Measurements from ENCODE around the gene GDPD5. TPM values are rescaled to one million over a fixed set of nuclear protein-coding genes. Genes with fewer than 3 reads are reported as not detected.

The GDPD5 gene
- total RNA-seq, 1 donor from 2014 or later: 2.1 TPM

DNA sequence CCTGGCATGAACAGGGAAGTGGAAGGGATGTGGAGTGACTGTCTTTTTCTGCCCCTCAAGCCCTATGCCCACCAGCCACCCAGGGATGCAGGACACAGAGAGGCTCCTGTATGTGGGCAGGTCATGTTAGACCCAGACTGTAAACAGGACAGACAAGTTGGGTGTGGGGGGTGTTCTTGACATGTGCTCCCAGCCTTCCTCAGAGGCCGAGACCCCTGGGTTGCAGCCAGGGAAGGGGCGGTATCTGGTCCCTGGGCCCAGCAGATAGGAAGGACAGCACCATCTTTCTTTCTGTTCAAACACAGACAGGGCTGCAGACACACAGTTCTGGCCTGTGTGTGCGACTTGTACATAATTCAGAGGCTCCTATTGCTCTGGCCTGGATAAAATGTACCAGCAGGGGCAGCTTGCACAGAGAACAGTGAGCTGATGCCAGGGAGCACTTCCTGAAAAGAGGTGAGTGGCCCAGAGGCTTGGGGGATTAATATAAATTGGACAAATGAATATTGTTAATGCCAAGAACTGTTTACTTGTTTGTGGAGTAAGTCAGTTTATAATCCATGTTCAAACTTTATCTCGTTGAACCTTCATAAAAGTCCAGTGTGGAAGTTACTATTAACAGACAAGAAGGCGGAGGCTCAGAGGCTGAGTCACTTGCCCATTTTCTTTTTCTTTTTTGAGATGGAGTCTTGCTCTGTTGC lies 16.6 kb downstream of the GDPD5 start:
- H3K4me3 ChIP-seq (ENCODE audit: low read depth, low read length): no peak overlapping the region
- DNase-seq (ENCODE audit: low read depth): no peak
- H3K27me3 ChIP-seq (ENCODE audit: control insufficient read depth, insufficient read depth, low read length): no peaks in the 10 kb centered on the region
- FAIRE-seq: no peak
- TF ChIP-seq, protein P1, sequence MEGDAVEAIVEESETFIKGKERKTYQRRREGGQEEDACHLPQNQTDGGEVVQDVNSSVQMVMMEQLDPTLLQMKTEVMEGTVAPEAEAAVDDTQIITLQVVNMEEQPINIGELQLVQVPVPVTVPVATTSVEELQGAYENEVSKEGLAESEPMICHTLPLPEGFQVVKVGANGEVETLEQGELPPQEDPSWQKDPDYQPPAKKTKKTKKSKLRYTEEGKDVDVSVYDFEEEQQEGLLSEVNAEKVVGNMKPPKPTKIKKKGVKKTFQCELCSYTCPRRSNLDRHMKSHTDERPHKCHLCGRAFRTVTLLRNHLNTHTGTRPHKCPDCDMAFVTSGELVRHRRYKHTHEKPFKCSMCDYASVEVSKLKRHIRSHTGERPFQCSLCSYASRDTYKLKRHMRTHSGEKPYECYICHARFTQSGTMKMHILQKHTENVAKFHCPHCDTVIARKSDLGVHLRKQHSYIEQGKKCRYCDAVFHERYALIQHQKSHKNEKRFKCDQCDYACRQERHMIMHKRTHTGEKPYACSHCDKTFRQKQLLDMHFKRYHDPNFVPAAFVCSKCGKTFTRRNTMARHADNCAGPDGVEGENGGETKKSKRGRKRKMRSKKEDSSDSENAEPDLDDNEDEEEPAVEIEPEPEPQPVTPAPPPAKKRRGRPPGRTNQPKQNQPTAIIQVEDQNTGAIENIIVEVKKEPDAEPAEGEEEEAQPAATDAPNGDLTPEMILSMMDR (IDR thresholded peaks at IDR 0.05; ENCODE audit: insufficient read depth, low read length, severe bottlenecking): no peak
- H3K36me3 ChIP-seq (ENCODE audit: control insufficient read depth, insufficient read depth, low read length): no peaks in the 10 kb centered on the region

DNA sequence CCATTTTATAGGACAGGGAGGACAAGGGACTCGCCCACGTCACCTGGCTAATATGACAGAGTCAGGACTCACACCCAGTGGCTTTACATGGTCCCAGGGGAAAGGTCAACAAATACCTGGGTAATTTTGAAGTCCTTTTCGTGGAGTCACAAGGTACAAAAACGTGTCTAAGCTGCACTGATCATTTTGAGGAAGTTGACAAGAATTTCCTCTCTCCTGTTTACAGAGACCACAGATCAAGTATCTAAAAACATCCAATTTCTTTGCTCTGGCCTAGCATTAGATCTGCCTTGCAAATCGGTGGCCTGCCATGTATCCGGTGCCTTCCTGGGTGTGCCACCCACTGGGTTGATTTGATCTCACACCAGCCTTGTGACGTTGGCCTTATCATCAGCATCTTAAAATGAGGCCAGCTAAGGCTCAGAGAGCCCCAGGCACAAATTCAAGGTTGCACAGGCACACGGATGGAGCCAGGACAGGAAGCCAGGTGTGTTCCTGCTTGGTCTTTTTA lies 17.6 kb downstream of the GDPD5 start:
- no peaks in the 10 kb centered on the region for H3K36me3 ChIP-seq (ENCODE audit: control insufficient read depth, insufficient read depth, low read length)
- DNase-seq (ENCODE audit: low read depth): no peak
- H3K4me3 ChIP-seq (ENCODE audit: low read depth, low read length): no peak overlapping the region
- no peaks in the 10 kb centered on the region for H3K27me3 ChIP-seq (ENCODE audit: control insufficient read depth, insufficient read depth, low read length)
- no peak for FAIRE-seq
- TF ChIP-seq, protein P1 (IDR thresholded peaks at IDR 0.05; ENCODE audit: insufficient read depth, low read length, severe bottlenecking): no peak

DNA sequence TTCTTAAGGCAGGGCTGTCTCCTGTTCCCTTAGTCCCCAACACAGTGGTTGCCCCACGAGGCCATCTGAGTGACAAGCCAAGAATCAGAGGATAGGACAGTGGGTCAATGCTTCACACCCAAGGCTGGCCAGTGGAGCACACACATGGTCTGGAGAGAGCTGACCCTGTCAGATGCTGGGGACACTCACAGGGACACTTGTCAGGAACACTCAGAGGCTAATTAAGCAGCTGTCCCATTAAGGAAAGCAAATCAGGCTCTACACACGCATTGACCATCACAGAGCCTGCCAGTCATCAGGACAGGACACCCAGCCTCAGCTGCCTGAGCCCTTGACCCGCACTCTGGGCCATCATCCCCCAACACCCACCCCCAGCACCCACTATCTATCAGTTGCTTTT lies 18.2 kb downstream of the GDPD5 start:
- DNase-seq (ENCODE audit: low read depth) (no peak), FAIRE-seq (no peak)
- Histone ChIP-seq H3K27me3 (ENCODE audit: control insufficient read depth, insufficient read depth, low read length) (no peaks in the 10 kb centered on the region), H3K4me3 (ENCODE audit: low read depth, low read length) (no peak overlapping the region), H3K36me3 (ENCODE audit: control insufficient read depth, insufficient read depth, low read length) (no peaks in the 10 kb centered on the region)
- TF ChIP-seq, protein P1 (IDR thresholded peaks at IDR 0.05; ENCODE audit: insufficient read depth, low read length, severe bottlenecking): no peak

GRCh38 chr11:75506827-75507226 lies 18.9 kb downstream of the GDPD5 start:
- H3K27me3 ChIP-seq (ENCODE audit: control insufficient read depth, insufficient read depth, low read length): no peaks in the 10 kb centered on the region
- no peak for FAIRE-seq
- H3K36me3 ChIP-seq (ENCODE audit: control insufficient read depth, insufficient read depth, low read length): no peaks in the 10 kb centered on the region
- H3K4me3 ChIP-seq (ENCODE audit: low read depth, low read length): no peak overlapping the region
- DNase-seq (ENCODE audit: low read depth): no peak
- TF ChIP-seq, protein P1 (IDR thresholded peaks at IDR 0.05; ENCODE audit: insufficient read depth, low read length, severe bottlenecking): no peak

DNA sequence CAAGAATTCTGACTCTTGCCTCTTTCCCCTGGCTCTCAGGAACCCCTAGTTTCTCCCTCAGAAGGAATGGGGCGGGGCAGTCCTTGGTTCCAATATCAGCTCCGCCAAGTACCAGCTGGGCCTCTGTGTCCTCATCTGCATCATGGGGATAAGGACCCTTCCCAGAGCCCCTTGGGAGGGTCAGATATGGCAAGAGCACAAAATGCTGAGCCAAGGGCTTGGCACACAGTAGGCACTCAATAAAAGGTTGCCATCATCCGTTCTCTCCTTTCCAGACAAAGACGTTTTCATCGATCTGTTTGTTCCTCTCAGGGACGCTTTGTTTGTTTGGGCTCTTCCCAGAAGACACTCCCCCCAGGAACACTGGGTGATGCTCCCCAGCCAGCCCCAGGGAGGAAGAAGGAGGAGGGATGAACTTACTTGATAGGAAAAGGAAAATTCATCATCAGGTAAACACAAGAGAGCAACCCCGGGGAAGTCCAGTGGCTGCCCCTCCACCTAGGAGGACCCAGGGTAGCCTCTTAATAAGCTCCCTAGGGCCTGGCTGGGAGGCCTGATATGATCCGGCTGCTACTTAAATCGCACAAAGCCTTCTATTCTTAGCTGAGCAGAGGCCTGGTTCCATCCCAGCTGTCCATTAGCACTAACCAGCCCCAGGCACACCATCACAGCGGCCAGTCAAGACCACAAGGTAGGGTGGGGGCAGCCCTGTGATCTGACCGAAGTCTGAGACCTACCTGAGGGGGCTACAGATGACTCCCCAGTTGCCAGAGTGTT lies 19.6 kb downstream of the GDPD5 start:
- no peak overlapping the region for H3K4me3 ChIP-seq (ENCODE audit: low read depth, low read length)
- TF ChIP-seq, protein P1 (IDR thresholded peaks at IDR 0.05; ENCODE audit: insufficient read depth, low read length, severe bottlenecking): no peak
- DNase-seq (ENCODE audit: low read depth): no peak
- H3K27me3 ChIP-seq (ENCODE audit: control insufficient read depth, insufficient read depth, low read length): no peaks in the 10 kb centered on the region
- no peak for FAIRE-seq
- H3K36me3 ChIP-seq (ENCODE audit: control insufficient read depth, insufficient read depth, low read length): no peaks in the 10 kb centered on the region
